MCF 10A (cell line): ENCODE results near the gene LRMDA. TPM values are rescaled to one million over a fixed set of nuclear protein-coding genes. Genes with fewer than 3 reads are reported as not detected.
"Not testable (repeated sequence)": the region's sequence is repeated elsewhere in the genome, so short reads cannot be mapped to it uniquely, and the experiment has no call there.

Experiments
- BruUV-seq: library from RNA; stranded (reverse); fragments of 400-500 nt; replicated peaks from 2 replicates; lab custom pipeline; 2021; lab: Mats Ljungman, UMichigan
- CTCF ChIA-PET: fragments of 300-600 bp; sonication (Branson Sonifier 250); formaldehyde crosslinking; extraction: SDS; loops from one replicate; lab custom pipeline; 2021; ENCODE audit warnings: antibody characterized with exemption, inconsistent platforms; lab: Yijun Ruan, JAX
- POLR2A ChIA-PET: fragments of 300-600, 350-650 bp; sonication (Branson Sonifier 250); formaldehyde crosslinking; extraction: SDS; loops from one replicate; lab custom pipeline; 2020; ENCODE audit warnings: antibody characterized with exemption, inconsistent platforms; lab: Yijun Ruan, JAX
- DNase-seq: peaks from one replicate; pipeline ENCODE4 v3.0.0-alpha.2; 2018; ENCODE audit not compliant: unreplicated experiment
- H3K27ac Mint-ChIP-seq: one replicate; pipeline ENCODE4 v1.8.0; 2022; ENCODE audit warnings: mild to moderate bottlenecking, low read depth, mixed read lengths; ENCODE audit not compliant: unreplicated experiment
- H3K27me3 Mint-ChIP-seq: one replicate; pipeline ENCODE4 v1.8.0; 2022; ENCODE audit warnings: mixed read lengths; ENCODE audit not compliant: insufficient read depth, unreplicated experiment
- H3K36me3 Mint-ChIP-seq: one replicate; pipeline ENCODE4 v1.8.0; 2022; ENCODE audit warnings: mild to moderate bottlenecking, moderate library complexity, mixed read lengths; ENCODE audit not compliant: insufficient read depth, unreplicated experiment
- H3K4me1 Mint-ChIP-seq: one replicate; pipeline ENCODE4 v1.8.0; 2022; ENCODE audit warnings: mixed read lengths; ENCODE audit not compliant: insufficient read depth, unreplicated experiment
- H3K4me3 Mint-ChIP-seq: one replicate; pipeline ENCODE4 v1.8.0; 2022; ENCODE audit warnings: mild to moderate bottlenecking, moderate library complexity, mixed read lengths; ENCODE audit not compliant: unreplicated experiment
- H3K9me3 Mint-ChIP-seq: one replicate; pipeline ENCODE4 v1.8.0; 2022; ENCODE audit warnings: mixed read lengths; ENCODE audit not compliant: unreplicated experiment
- CTCF ChIP-seq: fragments of 200-600 bp; IDR thresholded peaks from one replicate; pipeline ENCODE4 v1.8.0; 2022; ENCODE audit warnings: antibody characterized with exemption, mild to moderate bottlenecking; ENCODE audit not compliant: unreplicated experiment
- intact Hi-C: fragments of 100-400 bp; cut with micrococcal nuclease; formaldehyde crosslinking; loops from 2 replicates; pipeline ENCODE4 v1.14.1; 2022
- total RNA-seq: library from RNA; stranded (reverse); gene quantifications from 2 replicates; pipeline ENCODE4 v1.2.3, GENCODE V29; 2022

Gene LRMDA
- total RNA-seq, 1 experiment from 2014 or later: not detected

DNA sequence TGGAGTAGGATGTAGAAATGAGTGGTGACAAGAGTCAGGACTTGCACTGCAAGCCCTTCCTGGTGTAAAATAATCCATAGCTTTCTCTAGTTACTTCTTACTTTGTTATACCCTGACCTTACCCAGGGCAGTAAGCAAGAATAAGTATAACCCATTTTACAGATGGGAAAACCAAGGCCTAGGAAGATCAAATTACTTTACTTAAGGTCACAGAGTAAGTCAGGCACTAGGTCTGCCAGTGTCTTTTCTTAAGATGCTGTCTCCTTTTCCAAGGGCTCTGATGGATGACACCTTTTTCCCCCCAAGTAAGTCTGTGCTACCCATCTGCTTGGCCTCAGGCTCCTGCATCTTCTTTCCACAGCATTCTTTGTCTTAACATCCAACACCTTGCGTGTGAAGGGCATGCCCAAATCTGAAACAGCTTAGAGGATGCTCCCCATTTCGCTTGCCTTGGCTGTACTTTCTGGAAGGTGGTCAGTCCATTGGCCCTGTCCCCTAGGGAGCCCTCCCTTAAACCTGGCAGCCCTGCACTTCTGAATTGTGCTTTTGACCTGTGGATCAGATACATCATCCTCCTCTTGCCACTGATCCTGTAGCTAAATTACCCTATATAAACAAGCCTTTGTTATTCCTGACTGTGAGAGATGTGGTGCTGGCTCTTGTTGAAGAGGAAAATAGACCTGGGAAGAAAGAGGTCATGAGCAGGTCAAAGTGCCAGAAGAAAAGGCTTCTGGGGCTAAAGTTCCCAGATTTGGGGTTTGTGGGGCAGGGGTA is 168.6 kb downstream of the LRMDA start:
- ChIA-PET POLR2A (no interaction called here), CTCF (no interaction called here)
- Mint-ChIP-seq H3K27me3 (peaks cover 12% of the 10 kb centered on the region), H3K36me3 (no peaks in the 10 kb centered on the region), H3K27ac (no peak overlapping the region), H3K4me1 (no peaks in the 10 kb centered on the region), H3K9me3 (no peaks in the 10 kb centered on the region), H3K4me3 (no peak overlapping the region)
- intact Hi-C loops: no loop called here
- no peak for TF ChIP-seq CTCF
- no peak for DNase-seq
- BruUV-seq: no TSS peak

DNA sequence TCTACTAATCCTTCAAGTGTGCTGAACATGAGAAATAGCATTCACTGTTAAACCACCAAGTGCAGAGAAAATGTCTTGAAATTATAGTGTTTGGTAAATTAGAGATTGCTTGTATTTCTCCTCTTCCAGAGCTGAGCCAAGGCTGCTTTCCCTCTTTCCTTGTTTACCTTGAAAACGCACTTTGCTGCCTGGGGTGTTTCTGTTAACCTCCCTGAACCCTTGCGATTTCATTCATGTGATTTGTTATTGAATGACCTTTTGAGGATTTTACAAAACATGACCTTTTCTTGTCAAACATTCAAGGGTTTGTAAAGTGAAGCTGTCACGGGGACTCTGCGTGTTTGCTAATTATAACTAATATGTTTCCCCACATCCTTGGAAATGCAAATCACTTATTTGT is 169.4 kb downstream of the LRMDA start:
- no peak for DNase-seq
- Mint-ChIP-seq H3K27ac (no peak overlapping the region), H3K4me1 (no peaks in the 10 kb centered on the region), H3K36me3 (no peaks in the 10 kb centered on the region), H3K27me3 (peaks cover 12% of the 10 kb centered on the region), H3K4me3 (no peak overlapping the region), H3K9me3 (no peaks in the 10 kb centered on the region)
- intact Hi-C loops: no loop called here
- TF ChIP-seq CTCF: no peak
- BruUV-seq: no TSS peak
- POLR2A ChIA-PET: no interaction called here
- CTCF ChIA-PET: no interaction called here

DNA sequence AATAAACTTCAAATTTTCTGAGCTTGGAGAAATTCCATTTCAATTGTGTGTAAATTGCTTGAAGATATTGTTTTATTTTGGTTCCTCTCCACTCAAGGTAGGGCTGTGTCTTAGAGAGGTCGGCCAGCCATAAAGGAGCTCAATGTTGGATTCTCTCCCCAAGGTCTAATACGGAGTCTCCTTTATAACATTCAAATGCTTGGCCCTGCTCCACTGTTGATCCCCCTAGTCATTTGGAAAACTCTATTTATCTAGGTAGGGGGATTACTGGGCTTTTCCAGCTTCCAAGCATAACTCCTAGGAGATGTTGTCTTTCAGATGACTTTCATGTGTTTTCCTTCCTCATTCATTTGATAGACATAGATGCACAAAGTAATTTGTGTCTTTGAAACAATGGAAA is 170.9 kb downstream of the LRMDA start:
- H3K36me3 Mint-ChIP-seq: no peaks in the 10 kb centered on the region
- BruUV-seq: no TSS peak
- POLR2A ChIA-PET: no interaction called here
- peaks cover 12% of the 10 kb centered on the region for H3K27me3 Mint-ChIP-seq
- TF ChIP-seq CTCF: no peak
- intact Hi-C loops: no loop called here
- H3K4me1 Mint-ChIP-seq: no peaks in the 10 kb centered on the region
- no peak overlapping the region for H3K4me3 Mint-ChIP-seq
- DNase-seq: no peak
- CTCF ChIA-PET: no interaction called here
- H3K9me3 Mint-ChIP-seq: no peaks in the 10 kb centered on the region
- no peak overlapping the region for H3K27ac Mint-ChIP-seq

DNA sequence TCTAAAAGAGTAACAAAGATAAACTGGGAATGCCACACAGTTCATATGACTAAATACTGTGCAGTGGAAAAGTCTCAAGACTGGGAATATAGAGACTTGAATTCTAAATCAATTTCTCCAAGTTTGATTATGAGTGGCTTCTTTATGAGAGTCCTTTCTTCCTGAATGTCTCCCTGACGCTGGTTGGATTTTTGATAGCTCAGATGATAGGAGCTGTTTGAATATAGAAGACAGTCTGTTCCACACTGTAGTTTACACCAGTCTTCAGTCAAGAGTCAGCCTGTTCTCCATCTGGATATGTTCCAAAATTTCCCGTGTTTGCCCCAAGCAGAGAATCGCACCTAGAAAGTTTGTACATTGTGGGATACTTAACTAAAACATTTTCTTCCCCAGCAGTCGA is 173.7 kb downstream of the LRMDA start:
- peaks cover 12% of the 10 kb centered on the region for H3K27me3 Mint-ChIP-seq
- no TSS peak for BruUV-seq

DNA sequence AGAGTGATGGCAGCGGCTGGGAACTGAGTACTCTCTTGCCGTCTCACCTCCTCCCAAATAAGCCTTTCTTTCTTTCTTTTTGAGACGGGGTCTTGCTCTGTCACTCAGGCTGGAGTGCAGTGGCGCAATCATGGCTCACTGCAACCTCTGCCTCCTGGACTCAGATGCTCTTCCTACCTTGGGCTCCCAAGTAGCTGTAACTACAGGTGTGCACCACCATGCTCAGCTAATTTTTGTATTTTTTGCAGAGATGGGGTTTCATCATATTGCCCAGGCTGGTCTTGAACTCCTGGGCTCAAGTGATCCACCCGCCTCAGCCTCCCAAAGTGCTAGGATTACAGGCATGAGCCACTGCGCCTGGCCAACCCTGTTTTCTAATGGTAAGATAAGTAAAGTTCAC is 174.4 kb downstream of the LRMDA start:
- H3K27ac Mint-ChIP-seq, H3K9me3 Mint-ChIP-seq, H3K36me3 Mint-ChIP-seq, H3K4me3 Mint-ChIP-seq, DNase-seq, CTCF ChIA-PET, POLR2A ChIA-PET, H3K4me1 Mint-ChIP-seq, intact Hi-C loops, BruUV-seq: not testable (repeated sequence)
- peaks cover 12% of the 10 kb centered on the region for H3K27me3 Mint-ChIP-seq

More for the DNA sequence above, 173.7 kb downstream of the LRMDA start:
- Mint-ChIP-seq H3K4me1 (no peaks in the 10 kb centered on the region), H3K36me3 (no peaks in the 10 kb centered on the region), H3K9me3 (no peaks in the 10 kb centered on the region), H3K4me3 (no peak overlapping the region), H3K27ac (no peak overlapping the region)
- no peak for TF ChIP-seq CTCF
- CTCF ChIA-PET: interaction anchor here (0.7 kb wide), 1 partner anchor 1473 kb away, joined by 3 read pairs; no protein-coding TSS in a partner anchor
- POLR2A ChIA-PET: no interaction called here
- intact Hi-C loops: no loop called here
- DNase-seq: no peak
